Neuronal stem cell (in vitro differentiated cells): ENCODE results near the gene KIF1A.

Experiments
- DNase-seq: peaks from one replicate; pipeline ENCODE4 v3.0.0-alpha.2; 2013; ENCODE audit warnings: low spot score
- H2AFZ ChIP-seq: one replicate; pipeline ENCODE4 v1.6.1; 2013; ENCODE audit warnings: mild to moderate bottlenecking, low read length, inconsistent platforms
- H2AK5ac ChIP-seq: 2 replicates; pipeline ENCODE4 v1.6.1; 2013; ENCODE audit warnings: low read depth, mild to moderate bottlenecking, inconsistent platforms, low read length, moderate library complexity, mixed read lengths
- H2BK120ac ChIP-seq: 2 replicates; pipeline ENCODE4 v1.6.1; 2013; ENCODE audit warnings: low read depth, mild to moderate bottlenecking, inconsistent platforms, low read length, moderate library complexity, mixed read lengths
- H2BK12ac ChIP-seq: one replicate; pipeline ENCODE4 v1.6.1; 2013; ENCODE audit warnings: low read length, inconsistent platforms
- H2BK15ac ChIP-seq: 2 replicates; pipeline ENCODE4 v1.6.1; 2013; ENCODE audit warnings: mild to moderate bottlenecking, low read length, inconsistent platforms, mixed read lengths
- H2BK5ac ChIP-seq: one replicate; pipeline ENCODE4 v1.6.1; 2013; ENCODE audit warnings: inconsistent platforms, mild to moderate bottlenecking, low read length, moderate library complexity
- H3K14ac ChIP-seq: one replicate; pipeline ENCODE4 v1.6.1; 2013; ENCODE audit warnings: low read length, inconsistent platforms
- H3K18ac ChIP-seq: 2 replicates; pipeline ENCODE4 v1.6.1; 2013; ENCODE audit warnings: low read length, inconsistent platforms
- H3K23ac ChIP-seq: 2 replicates; pipeline ENCODE4 v1.6.1; 2013; ENCODE audit warnings: low read depth, mild to moderate bottlenecking, mixed read lengths, low read length, inconsistent platforms; ENCODE audit not compliant: poor library complexity
- H3K27ac ChIP-seq: replicated peaks from 3 replicates; pipeline ENCODE4 v1.5.1; 2013; ENCODE audit warnings: low read length, inconsistent platforms
- H3K27me3 ChIP-seq, 3 experiments: 2 replicates each; pipeline ENCODE4 v1.6.1; 2013; ENCODE audit warnings: low read length in 3 of 3, mild to moderate bottlenecking in 2 of 3, inconsistent platforms in 1 of 3, low read depth in 1 of 3, mixed read lengths in 1 of 3, moderate library complexity in 1 of 3; ENCODE audit not compliant: control insufficient read depth in 3 of 3, insufficient read depth in 3 of 3
- H3K36me3 ChIP-seq, 2 donors: replicated peaks in 1 of 2; 2 replicates each; pipeline ENCODE4 v1.6.1; 2013; ENCODE audit warnings: low read length in 2 of 2; ENCODE audit not compliant: control insufficient read depth in 2 of 2, insufficient read depth in 2 of 2
- H3K4ac ChIP-seq: 2 replicates; pipeline ENCODE4 v1.6.1; 2013; ENCODE audit warnings: inconsistent platforms, mild to moderate bottlenecking, low read length, moderate library complexity
- H3K4me1 ChIP-seq, 2 donors: 1 replicate in 1 of 2; 2 replicates in 1 of 2; pipeline ENCODE4 v1.6.1; 2013; ENCODE audit warnings: low read length in 2 of 2, low read depth in 1 of 2; ENCODE audit not compliant: control insufficient read depth in 2 of 2, insufficient read depth in 1 of 2
- H3K4me2 ChIP-seq: one replicate; pipeline ENCODE4 v1.6.1; 2013; ENCODE audit warnings: mild to moderate bottlenecking, low read length, inconsistent platforms; ENCODE audit not compliant: insufficient read depth, poor library complexity, severe bottlenecking
- H3K4me3 ChIP-seq, 2 donors: 2 replicates each; pipeline ENCODE4 v1.5.1; 2013; ENCODE audit warnings: low read length in 2 of 2, mild to moderate bottlenecking in 2 of 2, inconsistent platforms in 1 of 2, moderate library complexity in 1 of 2
- H3K79me1 ChIP-seq: one replicate; pipeline ENCODE4 v1.6.1; 2013; ENCODE audit warnings: low read depth, mild to moderate bottlenecking, inconsistent platforms, low read length, moderate library complexity
- H3K9ac ChIP-seq: one replicate; pipeline ENCODE4 v1.6.1; 2013; ENCODE audit warnings: mild to moderate bottlenecking, low read depth, low read length, inconsistent platforms; ENCODE audit not compliant: poor library complexity
- H3K9me3 ChIP-seq, 2 donors: replicated peaks in 1 of 2; 2 replicates each; pipeline versions ENCODE3 to v1.6.1; 2013; ENCODE audit warnings: low read length in 2 of 2, mild to moderate bottlenecking in 2 of 2, inconsistent platforms in 1 of 2, low read depth in 1 of 2, mixed read lengths in 1 of 2, moderate library complexity in 1 of 2; ENCODE audit not compliant: control insufficient read depth in 2 of 2, insufficient read depth in 1 of 2
- H4K8ac ChIP-seq: one replicate; pipeline ENCODE4 v1.6.1; 2013; ENCODE audit warnings: low read depth, mild to moderate bottlenecking, inconsistent platforms, low read length, moderate library complexity
- H4K91ac ChIP-seq: one replicate; pipeline ENCODE4 v1.6.1; 2013; ENCODE audit warnings: low read length, low read depth, mild to moderate bottlenecking, inconsistent platforms; ENCODE audit not compliant: poor library complexity
- WGBS, 2 donors: extraction: QIAGEN DNeasy Blood & Tissue Kit; methylation state at CpG; one replicate each; pipeline ENCODE4 v1.1.7; 2013; ENCODE audit warnings: missing lambda C conversion rate in 2 of 2, mixed read lengths in 1 of 2; ENCODE audit not compliant: insufficient read length in 2 of 2, insufficient replicate concordance in 1 of 2; ENCODE audit errors: extremely low coverage in 2 of 2; 5-methylcytosine and 5-hydroxymethylcytosine counted together

KIF1A gene

GRCh38 chr2:240722796-240723735 lies 97.0 kb downstream of the KIF1A start:
- H3K36me3 ChIP-seq: peaks cover 34 to 46% of the 10 kb centered on the region in 2 donors
- H3K4me1 ChIP-seq: no peaks in the 10 kb centered on the region
- H2AK5ac ChIP-seq: no peak overlapping the region
- no peak overlapping the region for H4K91ac ChIP-seq
- H4K8ac ChIP-seq: no peak overlapping the region
- H3K23ac ChIP-seq: peak overlapping the region; percentile 91
- no peaks in the 10 kb centered on the region for H3K27me3 ChIP-seq
- DNase-seq: no peak
- H3K9ac ChIP-seq: no peak overlapping the region
- H3K4ac ChIP-seq: no peak overlapping the region
- no peak overlapping the region for H3K14ac ChIP-seq
- no peak overlapping the region for H2BK120ac ChIP-seq
- H2AFZ ChIP-seq: no peak overlapping the region
- H3K79me1 ChIP-seq: peaks cover 9% of the 10 kb centered on the region
- H2BK12ac ChIP-seq: no peak overlapping the region
- H3K4me3 ChIP-seq: peak overlapping the region in 1 of 2 donors; percentile 21
- no peak overlapping the region for H3K27ac ChIP-seq
- no peak overlapping the region for H3K4me2 ChIP-seq
- H2BK15ac ChIP-seq: no peak overlapping the region
- no peak overlapping the region for H2BK5ac ChIP-seq
- H3K18ac ChIP-seq: peak overlapping the region; percentile 71
- peaks cover 0 to 2% of the 10 kb centered on the region in 2 donors for H3K9me3 ChIP-seq
- WGBS, 2 donors: no CpG with 5 or more reads among the region's 32 CpGs

DNA sequence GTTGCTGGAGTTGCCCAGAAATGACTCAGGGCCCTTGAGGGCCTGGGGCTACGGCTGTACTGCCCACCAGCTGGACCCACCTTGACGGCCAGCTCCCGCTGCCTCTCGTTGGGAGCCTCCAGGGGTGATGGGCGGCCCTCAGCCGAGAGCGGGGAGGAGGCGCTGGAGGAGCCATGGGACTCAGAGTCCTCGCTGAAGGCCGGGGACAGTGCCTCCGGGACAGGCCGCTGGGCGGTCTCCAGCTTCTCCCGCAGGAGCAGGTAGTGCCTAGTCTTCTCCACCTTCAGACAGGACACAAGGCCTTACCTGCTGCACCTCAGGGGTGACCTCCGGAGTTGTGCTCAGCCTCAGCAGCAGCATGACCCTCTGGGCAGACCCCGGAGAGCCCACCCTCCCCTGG lies 97.6 kb downstream of the KIF1A start:
- DNase-seq: no peak
- Histone ChIP-seq H2BK15ac (peak overlapping the region; percentile 26), H2AK5ac (no peak overlapping the region), H3K14ac (no peak overlapping the region), H3K4ac (no peak overlapping the region), H2AFZ (no peak overlapping the region), H3K27me3 (no peaks in the 10 kb centered on the region), H3K4me2 (no peak overlapping the region), H3K9ac (no peak overlapping the region), H3K36me3 (peaks cover 39 to 53% of the 10 kb centered on the region in 2 donors), H3K4me1 (no peaks in the 10 kb centered on the region), H3K9me3 (peaks cover 0 to 2% of the 10 kb centered on the region in 2 donors), H4K91ac (no peak overlapping the region), H3K79me1 (peaks cover 12% of the 10 kb centered on the region), H2BK5ac (peak overlapping the region; percentile 19), H3K23ac (peak overlapping the region; percentile 65), H3K27ac (no peak overlapping the region), H3K4me3 (no peak overlapping the region), H2BK12ac (no peak overlapping the region), H3K18ac (no peak overlapping the region), H2BK120ac (no peak overlapping the region), H4K8ac (no peak overlapping the region)
- WGBS, 2 donors: no CpG with 5 or more reads among the region's 16 CpGs

- H2AK5ac ChIP-seq: no peak overlapping the region
- no peak overlapping the region for H3K4ac ChIP-seq
- peaks cover 9% of the 10 kb centered on the region for H3K79me1 ChIP-seq
- H2BK120ac ChIP-seq: no peak overlapping the region
- H3K4me1 ChIP-seq: no peaks in the 10 kb centered on the region
- DNase-seq: no peak
- H3K9me3 ChIP-seq: peaks cover 0 to 2% of the 10 kb centered on the region in 2 donors
- no peak overlapping the region for H2AFZ ChIP-seq
- H3K9ac ChIP-seq: no peak overlapping the region
- H4K91ac ChIP-seq: no peak overlapping the region
- no peaks in the 10 kb centered on the region for H3K27me3 ChIP-seq
- H2BK15ac ChIP-seq: no peak overlapping the region
- WGBS, 2 donors: no CpG with 5 or more reads among the region's 20 CpGs
- no peak overlapping the region for H3K4me3 ChIP-seq
- H3K14ac ChIP-seq: peak overlapping the region; percentile 17
- peak overlapping the region; percentile 23 for H4K8ac ChIP-seq
- H3K23ac ChIP-seq: no peak overlapping the region
- H3K27ac ChIP-seq: no peak overlapping the region
- H3K18ac ChIP-seq: no peak overlapping the region
- peak overlapping the region; percentile 19 for H2BK5ac ChIP-seq
- no peak overlapping the region for H3K4me2 ChIP-seq
- no peak overlapping the region for H2BK12ac ChIP-seq
- peaks cover 43 to 55% of the 10 kb centered on the region in 2 donors for H3K36me3 ChIP-seq
Measured at GRCh38 chr2:240721596-240722180, 98.3 kb downstream of the KIF1A start.
